Upper lobe of left lung (tissue), 6 donors: ENCODE data around the gene TNRC6C. TPM values are rescaled to one million over a fixed set of nuclear protein-coding genes. Genes with fewer than 3 reads are reported as not detected.

Experiments used
- ATAC-seq, 2 donors: fragments of 200-7000 bp; cut with Tn5 transposase; one replicate each; pipeline ENCODE4 v1.9.1; 2022; ENCODE audit warnings: mild to moderate bottlenecking in 2 of 2, moderate library complexity in 2 of 2; ENCODE audit not compliant: low FRiP score in 2 of 2
- DNase-seq, 2 donors: peaks; one replicate each; pipeline ENCODE4 v3.0.0-alpha.2; 2019 to 2020
- H3K27ac ChIP-seq, 4 donors: fragments of 200-600 bp; sonication (generic); one replicate each; pipeline ENCODE4 v1.5.1; 2016 to 2019
- H3K27me3 ChIP-seq, 4 donors: fragments of 200-600 bp; sonication (generic); one replicate each; pipeline ENCODE4 v1.5.1; 2017 to 2019
- H3K36me3 ChIP-seq, 4 donors: fragments of 200-600 bp; sonication (generic); one replicate each; pipeline ENCODE4 v1.5.1; 2016 to 2019
- H3K4me1 ChIP-seq, 4 donors: fragments of 200-600 bp; sonication (generic); one replicate each; pipeline ENCODE4 v1.5.1; 2018 to 2019
- H3K4me3 ChIP-seq, 4 donors: fragments of 200-600 bp; sonication (generic); one replicate each; pipeline ENCODE4 v1.5.1; 2017 to 2019; ENCODE audit warnings: mild to moderate bottlenecking in 2 of 4, moderate library complexity in 1 of 4
- H3K9me3 ChIP-seq, 4 donors: fragments of 200-600 bp; sonication (generic); one replicate each; pipeline ENCODE4 v1.5.1; 2018 to 2019
- CTCF ChIP-seq, 6 experiments: fragments of 450-650 bp in 4 of 6; fragments of 200-600 bp in 2 of 6; sonication (generic) in 2 of 6; IDR thresholded peaks; one replicate each; pipeline ENCODE4 v1.5.1; 2016 to 2019; ENCODE audit warnings: antibody characterized with exemption in 6 of 6
- EP300 ChIP-seq, 4 donors: sonication (generic); formaldehyde crosslinking; IDR thresholded peaks; one replicate each; pipeline ENCODE4 v1.5.1; 2017; ENCODE audit warnings: antibody characterized with exemption in 4 of 4, control low read depth in 2 of 4
- POLR2A ChIP-seq, 4 donors: fragments of 450-650 bp; IDR thresholded peaks; one replicate each; pipeline ENCODE4 v1.5.1; 2016 to 2017; ENCODE audit warnings: antibody characterized with exemption in 4 of 4, mild to moderate bottlenecking in 2 of 4
- POLR2AphosphoS5 ChIP-seq, 2 donors: sonication (generic); formaldehyde crosslinking; IDR thresholded peaks; one replicate each; pipeline ENCODE4 v1.5.1; 2017; ENCODE audit warnings: antibody characterized with exemption in 2 of 2
- WGBS, 2 donors: methylation state at CpG; one replicate each; pipeline ENCODE4 v1.1.5; 2017 to 2018; 5-methylcytosine and 5-hydroxymethylcytosine counted together
- total RNA-seq, 6 donors: library from RNA; depleted of rRNA in 4 of 6; stranded (reverse); fragments of >200 nt in 4 of 6; gene quantifications; one replicate each; pipeline versions ENCODE4 v1.1.0 to v1.2.1, GENCODE V29; 2016 to 2021
- donor health status: DM: no; HTN: no; CAD: no; lungs with moderate emphysema.
- donor health status: DM: no; HTN: yes; CAD: no; lungs with severe emphysema.

TNRC6C gene
- total RNA-seq, 6 donors from 2014 or later: 8.7 to 38.8 (median 14.7) TPM

DNA sequence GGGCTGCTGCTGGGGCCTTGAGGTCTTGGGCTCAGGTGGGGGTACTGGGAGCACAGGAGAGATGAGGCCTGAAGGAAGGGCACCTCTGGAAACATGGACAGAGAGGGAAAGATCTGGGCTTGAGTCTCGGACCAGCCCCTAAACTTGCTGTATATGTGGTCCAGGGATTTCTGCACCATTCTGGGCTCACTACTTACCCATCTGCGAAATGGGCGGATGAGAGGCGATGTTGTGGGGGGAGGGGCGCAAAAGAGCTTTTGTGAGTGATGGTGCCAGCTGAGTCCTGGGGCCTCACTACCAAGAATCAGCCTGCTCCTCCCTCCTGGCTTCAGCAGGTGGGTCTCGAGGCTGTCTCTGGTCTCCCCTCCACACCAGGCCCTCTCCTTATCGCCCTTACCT lies 188.0 kb downstream of the TNRC6C start:
- peak overlapping the region in 2 of 4 donors; percentile 42 to 73 for H3K27ac ChIP-seq
- DNase-seq (no peak), ATAC-seq (no peak)
- TF ChIP-seq EP300 (IDR thresholded peaks at IDR 0.05): no peak
- no peak for TF ChIP-seq POLR2AphosphoS5 (IDR thresholded peaks at IDR 0.05)
- no peak for TF ChIP-seq POLR2A (IDR thresholded peaks at IDR 0.05)
- TF ChIP-seq CTCF (IDR thresholded peaks at IDR 0.05): no peak
- H3K4me3 ChIP-seq: no peak overlapping the region
- peaks cover 33 to 71% (median 52%) of the 10 kb centered on the region in 4 donors for H3K4me1 ChIP-seq
- no peaks in the 10 kb centered on the region for H3K27me3 ChIP-seq
- 96 to 97% methylated on average over 7 of the region's 7 CpGs for WGBS, 2 donors
- no peaks in the 10 kb centered on the region for H3K9me3 ChIP-seq
- H3K36me3 ChIP-seq: no peaks in the 10 kb centered on the region

GRCh38 chr17:78146881-78147280 lies 188.4 kb downstream of the TNRC6C start:
- no peak for TF ChIP-seq POLR2AphosphoS5 (IDR thresholded peaks at IDR 0.05)
- TF ChIP-seq EP300 (IDR thresholded peaks at IDR 0.05): no peak
- TF ChIP-seq POLR2A (IDR thresholded peaks at IDR 0.05): no peak
- no peak for TF ChIP-seq CTCF (IDR thresholded peaks at IDR 0.05)
- Histone ChIP-seq H3K27ac (peak overlapping the region in 3 of 4 donors; percentile 3 to 73 (median 53)), H3K4me1 (peaks cover 33 to 71% (median 52%) of the 10 kb centered on the region in 4 donors), H3K36me3 (no peaks in the 10 kb centered on the region), H3K27me3 (no peaks in the 10 kb centered on the region), H3K9me3 (no peaks in the 10 kb centered on the region), H3K4me3 (no peak overlapping the region)
- no peak for DNase-seq
- no peak for ATAC-seq
- WGBS, 2 donors: 92 to 94% methylated on average over 5 to 6 of the region's 6 CpGs

GRCh38 chr17:78147315-78147998 lies 189.0 kb downstream of the TNRC6C start:
- no peak for ATAC-seq
- no peaks in the 10 kb centered on the region for H3K9me3 ChIP-seq
- DNase-seq: peak in 1 of 2 donors; percentile 83
- peak overlapping the region in 3 of 4 donors; percentile 3 to 73 (median 53) for H3K27ac ChIP-seq
- WGBS, 2 donors: 50 to 62% methylated on average over 8 of the region's 8 CpGs
- H3K4me3 ChIP-seq: no peak overlapping the region
- TF ChIP-seq EP300 (IDR thresholded peaks at IDR 0.05) (no peak), CTCF (IDR thresholded peaks at IDR 0.05) (no peak), POLR2A (IDR thresholded peaks at IDR 0.05) (no peak), POLR2AphosphoS5 (IDR thresholded peaks at IDR 0.05) (no peak)
- peaks cover 34 to 67% (median 50%) of the 10 kb centered on the region in 4 donors for H3K4me1 ChIP-seq
- no peaks in the 10 kb centered on the region for H3K27me3 ChIP-seq
- no peaks in the 10 kb centered on the region for H3K36me3 ChIP-seq

DNA sequence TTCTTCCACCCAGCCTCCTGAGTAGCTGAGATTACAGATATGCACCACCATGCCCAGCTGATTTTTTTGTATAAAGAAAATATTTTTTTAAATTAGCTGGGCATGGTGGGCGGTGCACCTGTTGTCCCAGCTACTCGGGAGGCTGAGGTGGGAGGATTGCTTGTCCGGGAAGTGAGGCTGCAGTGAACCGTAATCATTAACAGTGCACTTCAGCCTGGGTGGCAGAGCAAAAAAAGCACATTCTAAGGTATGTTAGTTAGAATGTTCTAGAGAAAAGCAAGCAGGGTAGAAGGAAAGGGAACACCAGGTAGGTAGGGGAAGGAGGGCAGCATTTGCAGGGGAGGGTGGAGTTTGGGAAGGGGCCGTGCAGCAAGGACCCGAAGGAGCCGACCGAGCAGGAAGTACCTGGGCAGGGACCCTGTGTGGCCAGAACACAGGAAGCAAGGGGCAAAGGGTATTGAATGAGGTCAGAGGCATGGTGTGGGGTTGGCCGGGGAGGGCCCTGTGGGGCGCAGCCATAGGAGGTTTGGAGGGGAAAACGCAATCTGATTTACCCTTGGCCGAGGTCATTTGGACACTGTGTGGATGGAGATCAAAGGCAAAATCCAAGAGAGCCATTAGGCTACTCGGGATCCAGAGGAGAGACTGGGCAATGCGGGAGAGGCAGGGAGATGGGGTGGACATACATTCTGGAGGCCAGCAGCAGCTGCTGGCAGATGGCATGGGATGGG lies 189.9 kb downstream of the TNRC6C start:
- H3K4me1 ChIP-seq: peaks cover 33 to 62% (median 46%) of the 10 kb centered on the region in 4 donors
- 68 to 78% methylated on average over 14 of the region's 14 CpGs for WGBS, 2 donors

More for the DNA sequence above, 189.9 kb downstream of the TNRC6C start:
- DNase-seq (no peak), ATAC-seq (no peak)
- Histone ChIP-seq H3K27me3 (no peaks in the 10 kb centered on the region), H3K36me3 (no peaks in the 10 kb centered on the region), H3K27ac (no peak overlapping the region), H3K4me3 (no peak overlapping the region), H3K9me3 (no peaks in the 10 kb centered on the region)
- no peak for TF ChIP-seq POLR2A (IDR thresholded peaks at IDR 0.05)
- no peak for TF ChIP-seq POLR2AphosphoS5 (IDR thresholded peaks at IDR 0.05)
- no peak for TF ChIP-seq CTCF (IDR thresholded peaks at IDR 0.05)
- no peak for TF ChIP-seq EP300 (IDR thresholded peaks at IDR 0.05)
